Measurements from ENCODE around the gene TTC6. TPM values are rescaled to one million over a fixed set of nuclear protein-coding genes. Genes with fewer than 3 reads are reported as not detected.

The TTC6 gene
- total RNA-seq, 1 experiment from 2014 or later = 5.2 TPM

DNA sequence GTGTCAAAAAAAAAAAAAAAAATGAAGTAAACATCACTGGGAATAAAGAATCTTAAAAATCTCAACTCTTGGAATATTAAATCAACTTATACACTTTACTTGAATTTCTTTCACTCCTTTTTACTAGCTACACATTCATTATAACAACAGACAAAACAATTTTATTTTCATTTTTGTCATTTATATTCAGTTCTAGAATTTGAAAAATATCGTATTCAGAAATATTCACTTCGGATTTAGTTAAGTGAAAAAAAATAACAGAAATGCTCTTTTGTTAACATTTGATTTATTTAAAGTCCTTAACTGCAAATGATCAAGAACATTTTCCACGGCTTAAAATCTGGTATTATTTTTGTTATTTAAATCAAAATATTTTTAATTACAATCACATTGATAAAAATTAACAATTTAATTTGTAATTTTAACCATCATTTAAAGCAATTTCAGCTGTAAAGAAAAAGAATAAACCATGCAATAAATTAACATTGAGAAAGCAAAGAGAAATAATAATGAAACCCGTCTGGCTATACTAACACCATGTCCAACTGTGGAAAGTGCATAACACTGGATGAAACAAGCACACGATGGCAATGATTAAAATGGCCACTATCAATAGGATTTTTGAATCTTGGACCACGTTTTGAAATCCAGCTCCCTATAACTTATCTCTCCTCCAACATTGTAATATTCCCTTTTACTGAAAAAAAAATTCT, 5.6 kb upstream of the TTC6 start:
- peaks cover 19% of the 10 kb centered on the region for H3K4me1 ChIP-seq (replicated peaks; ENCODE audit: insufficient read depth)
- H3K4me2 ChIP-seq = peak overlapping the region; percentile 96
- H3K27me3 ChIP-seq (ENCODE audit: insufficient read depth, low read depth) = no peaks in the 10 kb centered on the region
- TF ChIP-seq EZH2 (IDR thresholded peaks at IDR 0.05; ENCODE audit: low read depth) (no peak), CTCF (conservative IDR thresholded peaks at IDR 0.05) (no peak)
- no peak for DNase-seq
- CTCF ChIA-PET = no interaction called here
- no peak overlapping the region for H2AFZ ChIP-seq
- no peaks in the 10 kb centered on the region for H3K9me3 ChIP-seq (ENCODE audit: insufficient read depth, low read depth)
- no peaks in the 10 kb centered on the region for H3K9me2 ChIP-seq (ENCODE audit: insufficient read depth)
- POLR2A ChIA-PET (ENCODE audit: unreplicated experiment) = interaction anchor here (0.7 kb wide), 1 partner anchor 23 kb away, joined by 23 read pairs; no protein-coding TSS in a partner anchor
- peak overlapping the region; percentile 99 for H3K27ac ChIP-seq
- intact Hi-C loops (cut with micrococcal nuclease; ENCODE audit: unreplicated experiment) = loop anchor here (1.0 to 10.0 kb wide), 3 partner anchors 23 to 615 kb away; no protein-coding TSS in a partner anchor
- peaks cover 21% of the 10 kb centered on the region; the same call in 1 of the 2 replicates for H3K36me3 ChIP-seq (ENCODE audit: low read depth)
- no peaks in the 10 kb centered on the region for H4K20me1 ChIP-seq (ENCODE audit: insufficient read depth)
- no TSS peak for BruUV-seq (replicated peaks)
- peaks cover 89% of the 10 kb centered on the region for H3K79me2 ChIP-seq (ENCODE audit: low read depth)
- peak overlapping the region; percentile 94 for H3K4me3 ChIP-seq
- peaks cover 19% of the 10 kb centered on the region; the same call in 1 of the 2 replicates for H3F3A ChIP-seq (ENCODE audit: insufficient read depth, low read depth)

DNA sequence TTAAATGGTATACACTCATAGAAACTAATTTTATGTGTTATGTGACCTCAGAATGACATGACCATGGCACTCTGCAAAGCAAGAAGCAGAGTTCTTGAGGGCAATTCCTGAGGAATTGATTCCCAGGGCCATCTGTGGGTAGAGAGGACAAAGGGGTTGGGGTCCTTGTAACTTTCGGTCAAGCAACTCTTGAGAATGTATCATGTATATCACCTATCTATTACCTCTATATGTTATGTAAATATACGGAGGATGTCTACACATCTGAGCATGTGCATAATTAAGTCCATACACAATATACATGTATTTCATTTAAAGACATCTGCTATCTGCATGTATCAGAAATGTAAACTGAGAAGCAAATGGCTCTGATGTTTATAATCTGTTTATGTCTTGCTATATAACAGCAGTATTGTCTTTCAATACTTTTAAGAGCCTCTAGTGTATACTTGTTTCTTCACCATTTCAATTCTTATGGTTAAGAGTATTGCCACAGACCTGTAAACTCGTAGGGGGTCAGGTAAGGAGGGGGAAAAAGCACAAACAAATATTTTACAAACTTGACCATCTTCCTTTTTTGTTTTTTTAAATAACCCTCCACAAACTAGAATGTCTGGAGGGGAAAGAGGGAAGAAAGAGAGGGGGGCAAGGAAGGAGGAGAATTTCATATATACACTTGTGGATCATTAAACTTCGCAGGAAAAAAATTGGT, 4.8 kb upstream of the TTC6 start:
- Histone ChIP-seq H3K36me3 (ENCODE audit: low read depth) (peaks cover 21% of the 10 kb centered on the region; the same call in 1 of the 2 replicates), H4K20me1 (ENCODE audit: insufficient read depth) (no peaks in the 10 kb centered on the region), H3K9me3 (ENCODE audit: insufficient read depth, low read depth) (no peaks in the 10 kb centered on the region), H3K79me2 (ENCODE audit: low read depth) (peaks cover 89% of the 10 kb centered on the region), H3F3A (ENCODE audit: insufficient read depth, low read depth) (peaks cover 19% of the 10 kb centered on the region), H3K4me1 (replicated peaks; ENCODE audit: insufficient read depth) (peaks cover 17% of the 10 kb centered on the region), H3K27ac (peak overlapping the region; percentile 99), H3K27me3 (ENCODE audit: insufficient read depth, low read depth) (no peaks in the 10 kb centered on the region), H3K4me2 (peak overlapping the region; percentile 96), H2AFZ (no peak overlapping the region), H3K9me2 (ENCODE audit: insufficient read depth) (no peaks in the 10 kb centered on the region), H3K4me3 (peak overlapping the region; percentile 94)
- no peak for DNase-seq
- POLR2A ChIA-PET (ENCODE audit: unreplicated experiment) = no interaction called here
- intact Hi-C loops (cut with micrococcal nuclease; ENCODE audit: unreplicated experiment) = loop anchor here (2.0 to 10.0 kb wide), 2 partner anchors 24 to 616 kb away; no protein-coding TSS in a partner anchor
- no TSS peak for BruUV-seq (replicated peaks)
- CTCF ChIA-PET = interaction anchor here (0.6 kb wide), 1 partner anchor 187 kb away, joined by 3 read pairs; no protein-coding TSS in a partner anchor
- TF ChIP-seq CTCF (conservative IDR thresholded peaks at IDR 0.05) (no peak), EZH2 (IDR thresholded peaks at IDR 0.05; ENCODE audit: low read depth) (no peak)

GRCh38 chr14:37591311-37591940, 4.0 kb upstream of the TTC6 start:
- POLR2A ChIA-PET (ENCODE audit: unreplicated experiment) = no interaction called here
- peaks cover 22% of the 10 kb centered on the region for H3F3A ChIP-seq (ENCODE audit: insufficient read depth, low read depth)
- no peak for DNase-seq
- H3K79me2 ChIP-seq (ENCODE audit: low read depth) = peaks cover 86% of the 10 kb centered on the region
- H3K9me2 ChIP-seq (ENCODE audit: insufficient read depth) = no peaks in the 10 kb centered on the region
- intact Hi-C loops (cut with micrococcal nuclease; ENCODE audit: unreplicated experiment) = loop anchor here (2.0 to 10.0 kb wide), 2 partner anchors 25 to 617 kb away; no protein-coding TSS in a partner anchor
- peak overlapping the region; percentile 94 for H3K4me3 ChIP-seq
- CTCF ChIA-PET = interaction anchor here (0.6 kb wide), 1 partner anchor 188 kb away, joined by 3 read pairs; no protein-coding TSS in a partner anchor
- H3K9me3 ChIP-seq (ENCODE audit: insufficient read depth, low read depth) = no peaks in the 10 kb centered on the region
- BruUV-seq (replicated peaks) = no TSS peak
- H3K4me2 ChIP-seq = peak overlapping the region; percentile 96
- H4K20me1 ChIP-seq (ENCODE audit: insufficient read depth) = no peaks in the 10 kb centered on the region
- H2AFZ ChIP-seq = no peak overlapping the region
- H3K36me3 ChIP-seq (ENCODE audit: low read depth) = peaks cover 21% of the 10 kb centered on the region; the same call in 1 of the 2 replicates
- H3K27me3 ChIP-seq (ENCODE audit: insufficient read depth, low read depth) = no peaks in the 10 kb centered on the region
- peak overlapping the region; percentile 99 for H3K27ac ChIP-seq
- H3K4me1 ChIP-seq (replicated peaks; ENCODE audit: insufficient read depth) = peaks cover 9% of the 10 kb centered on the region
- TF ChIP-seq EZH2 (IDR thresholded peaks at IDR 0.05; ENCODE audit: low read depth) (no peak), CTCF (conservative IDR thresholded peaks at IDR 0.05) (peak; percentile 44; the same call in 1 of the 2 replicates)

Data from PC-9 (cell line).